GM12874 (cell line): ENCODE measurements around the gene SPAG8.

Experiments
- TF ChIP-seq, protein P1 (sequence below): IDR thresholded peaks from 2 replicates; pipeline ENCODE4 v1.5.1; 2011; ENCODE audit warnings: low read depth, mild to moderate bottlenecking, control low read depth, low read length, moderate library complexity; ENCODE audit not compliant: insufficient read depth

SPAG8 gene

DNA sequence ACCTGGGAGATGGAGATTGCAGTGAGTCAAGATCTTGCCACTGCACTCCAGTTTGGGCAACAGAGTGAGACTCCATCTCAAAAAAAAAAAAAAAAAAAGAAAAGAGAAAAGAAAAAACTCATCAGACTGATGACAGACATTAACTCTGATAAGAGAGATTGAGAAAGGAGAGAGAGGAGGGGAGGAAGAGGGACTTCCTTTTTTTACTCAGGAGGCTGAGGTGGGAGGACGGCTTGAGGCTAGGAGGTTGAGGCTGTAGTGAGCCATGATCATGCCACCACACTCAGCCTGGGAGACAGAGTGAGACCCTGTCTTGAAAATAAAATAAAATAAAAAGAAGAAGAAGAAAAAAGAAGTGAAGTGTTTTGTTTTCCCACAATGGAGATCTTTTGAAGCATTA, 48.3 kb downstream of the SPAG8 start:
- TF ChIP-seq, protein P1, sequence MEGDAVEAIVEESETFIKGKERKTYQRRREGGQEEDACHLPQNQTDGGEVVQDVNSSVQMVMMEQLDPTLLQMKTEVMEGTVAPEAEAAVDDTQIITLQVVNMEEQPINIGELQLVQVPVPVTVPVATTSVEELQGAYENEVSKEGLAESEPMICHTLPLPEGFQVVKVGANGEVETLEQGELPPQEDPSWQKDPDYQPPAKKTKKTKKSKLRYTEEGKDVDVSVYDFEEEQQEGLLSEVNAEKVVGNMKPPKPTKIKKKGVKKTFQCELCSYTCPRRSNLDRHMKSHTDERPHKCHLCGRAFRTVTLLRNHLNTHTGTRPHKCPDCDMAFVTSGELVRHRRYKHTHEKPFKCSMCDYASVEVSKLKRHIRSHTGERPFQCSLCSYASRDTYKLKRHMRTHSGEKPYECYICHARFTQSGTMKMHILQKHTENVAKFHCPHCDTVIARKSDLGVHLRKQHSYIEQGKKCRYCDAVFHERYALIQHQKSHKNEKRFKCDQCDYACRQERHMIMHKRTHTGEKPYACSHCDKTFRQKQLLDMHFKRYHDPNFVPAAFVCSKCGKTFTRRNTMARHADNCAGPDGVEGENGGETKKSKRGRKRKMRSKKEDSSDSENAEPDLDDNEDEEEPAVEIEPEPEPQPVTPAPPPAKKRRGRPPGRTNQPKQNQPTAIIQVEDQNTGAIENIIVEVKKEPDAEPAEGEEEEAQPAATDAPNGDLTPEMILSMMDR, result no peak

DNA sequence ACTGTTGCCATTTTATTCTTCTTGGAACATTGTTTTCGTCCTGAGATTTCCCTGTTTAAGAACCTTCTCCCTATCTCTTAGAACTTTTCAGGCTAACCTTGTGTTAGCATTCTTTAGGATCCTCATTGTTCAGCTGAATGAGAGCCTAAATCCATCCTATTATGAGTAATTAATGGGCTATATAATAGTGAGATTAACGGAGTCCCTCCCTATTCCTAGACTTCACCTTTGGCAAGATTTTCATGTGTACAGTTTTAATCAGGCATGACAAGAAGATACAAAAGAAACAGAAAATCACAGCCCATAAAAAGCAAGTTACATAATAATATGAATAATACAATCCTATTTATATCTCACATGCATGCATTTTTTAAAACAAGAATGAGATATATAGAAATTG, 48.9 kb downstream of the SPAG8 start:
- TF ChIP-seq, protein P1, result no peak

DNA sequence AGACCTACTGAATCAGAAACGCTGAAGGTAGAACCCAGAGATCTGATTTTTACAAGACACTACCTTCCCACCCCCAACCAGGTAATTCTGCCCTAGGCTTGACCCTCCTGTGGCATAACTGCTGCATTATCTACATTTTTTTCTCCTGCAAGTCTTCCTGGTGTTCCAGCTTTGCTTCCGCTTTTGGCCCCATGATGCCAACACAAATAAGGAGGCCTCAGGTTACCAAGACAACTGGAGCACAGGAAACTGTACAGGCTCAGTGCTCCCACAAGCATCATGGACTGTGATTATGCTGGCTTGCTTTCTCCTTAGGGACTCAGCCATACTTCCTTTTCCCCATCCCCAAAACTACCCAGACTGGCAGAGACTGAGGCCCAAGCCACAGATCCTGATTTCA, 51.4 kb downstream of the SPAG8 start:
- TF ChIP-seq, protein P1, result no peak

DNA sequence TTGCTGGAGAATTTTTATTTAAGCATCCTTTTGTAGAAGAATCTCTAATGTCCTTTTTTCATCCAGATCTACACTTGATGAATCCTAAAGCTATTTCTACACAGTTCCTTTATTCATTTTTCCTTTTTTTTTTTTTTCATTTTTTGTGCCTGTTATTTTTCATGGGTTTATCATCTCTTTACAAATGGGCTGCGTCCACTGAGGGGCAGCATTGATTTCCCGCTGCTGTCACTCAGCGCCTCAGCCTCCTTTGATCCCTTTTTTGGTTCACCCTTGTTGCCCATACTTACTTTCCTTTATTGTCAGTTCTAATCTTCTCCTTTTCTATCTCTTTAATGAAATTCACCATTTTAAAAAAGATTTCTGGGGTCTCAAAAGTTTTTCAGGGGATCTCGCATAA, 52.3 kb downstream of the SPAG8 start:
- TF ChIP-seq, protein P1, result no peak
